Gastrocnemius medialis (tissue), 4 donors: ENCODE data around the gene SNX30.

Experiments
- POLR2A ChIP-seq, 2 donors: fragments of 450-650 bp; IDR thresholded peaks; one replicate each; pipeline ENCODE4 v1.6.1; 2017; ENCODE audit warnings: antibody characterized with exemption in 2 of 2, mild to moderate bottlenecking in 2 of 2, moderate library complexity in 2 of 2
- TF ChIP-seq, protein P1 (sequence below), 5 experiments: fragments of 450-650 bp in 3 of 5; fragments of 200-600 bp in 2 of 5; sonication (generic) in 2 of 5; IDR thresholded peaks in 4 of 5; conservative IDR thresholded peaks in 1 of 5; 1 replicate in 4 of 5; 2 replicates in 1 of 5; pipeline ENCODE4 v1.5.1; 2016 to 2019; ENCODE audit warnings: antibody characterized with exemption in 5 of 5, mild to moderate bottlenecking in 3 of 5, moderate library complexity in 3 of 5

DNA sequence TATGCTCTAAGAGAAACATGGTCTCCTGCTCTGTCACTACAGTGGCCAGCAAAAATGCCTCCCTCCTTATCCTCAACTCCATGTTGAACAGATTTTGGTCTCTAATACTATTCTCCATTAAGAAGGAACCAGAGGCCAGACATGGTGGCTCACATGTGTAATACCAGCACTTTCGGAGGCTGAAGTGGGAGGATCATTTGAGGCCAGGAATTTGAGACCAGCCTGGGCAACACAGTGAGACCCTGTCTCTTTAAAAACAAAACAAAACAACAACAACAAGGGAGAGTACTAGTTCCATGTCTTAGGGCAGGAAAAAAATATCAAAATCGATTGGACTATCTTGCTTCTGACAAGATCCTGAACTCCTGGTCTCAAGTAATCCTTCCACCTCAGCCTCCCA is 47.3 kb upstream of the SNX30 start:
- TF ChIP-seq, protein P1, sequence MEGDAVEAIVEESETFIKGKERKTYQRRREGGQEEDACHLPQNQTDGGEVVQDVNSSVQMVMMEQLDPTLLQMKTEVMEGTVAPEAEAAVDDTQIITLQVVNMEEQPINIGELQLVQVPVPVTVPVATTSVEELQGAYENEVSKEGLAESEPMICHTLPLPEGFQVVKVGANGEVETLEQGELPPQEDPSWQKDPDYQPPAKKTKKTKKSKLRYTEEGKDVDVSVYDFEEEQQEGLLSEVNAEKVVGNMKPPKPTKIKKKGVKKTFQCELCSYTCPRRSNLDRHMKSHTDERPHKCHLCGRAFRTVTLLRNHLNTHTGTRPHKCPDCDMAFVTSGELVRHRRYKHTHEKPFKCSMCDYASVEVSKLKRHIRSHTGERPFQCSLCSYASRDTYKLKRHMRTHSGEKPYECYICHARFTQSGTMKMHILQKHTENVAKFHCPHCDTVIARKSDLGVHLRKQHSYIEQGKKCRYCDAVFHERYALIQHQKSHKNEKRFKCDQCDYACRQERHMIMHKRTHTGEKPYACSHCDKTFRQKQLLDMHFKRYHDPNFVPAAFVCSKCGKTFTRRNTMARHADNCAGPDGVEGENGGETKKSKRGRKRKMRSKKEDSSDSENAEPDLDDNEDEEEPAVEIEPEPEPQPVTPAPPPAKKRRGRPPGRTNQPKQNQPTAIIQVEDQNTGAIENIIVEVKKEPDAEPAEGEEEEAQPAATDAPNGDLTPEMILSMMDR (IDR thresholded peaks at IDR 0.05 in 4 of 5, conservative IDR thresholded peaks at IDR 0.05 in 1 of 5), result no peak
- TF ChIP-seq POLR2A (IDR thresholded peaks at IDR 0.05), result no peak
